Non-pigmented ciliary epithelial cell (primary cell): ENCODE results near the gene TOR1AIP1.
"Not testable (repeated sequence)": the region's sequence is repeated elsewhere in the genome, so short reads cannot be mapped to it uniquely, and the experiment has no call there.

Experiments
- DNase-seq: peaks from one replicate; pipeline ENCODE4 v3.0.0-alpha.2; 2010; ENCODE audit warnings: low read depth

The TOR1AIP1 gene, protein sequence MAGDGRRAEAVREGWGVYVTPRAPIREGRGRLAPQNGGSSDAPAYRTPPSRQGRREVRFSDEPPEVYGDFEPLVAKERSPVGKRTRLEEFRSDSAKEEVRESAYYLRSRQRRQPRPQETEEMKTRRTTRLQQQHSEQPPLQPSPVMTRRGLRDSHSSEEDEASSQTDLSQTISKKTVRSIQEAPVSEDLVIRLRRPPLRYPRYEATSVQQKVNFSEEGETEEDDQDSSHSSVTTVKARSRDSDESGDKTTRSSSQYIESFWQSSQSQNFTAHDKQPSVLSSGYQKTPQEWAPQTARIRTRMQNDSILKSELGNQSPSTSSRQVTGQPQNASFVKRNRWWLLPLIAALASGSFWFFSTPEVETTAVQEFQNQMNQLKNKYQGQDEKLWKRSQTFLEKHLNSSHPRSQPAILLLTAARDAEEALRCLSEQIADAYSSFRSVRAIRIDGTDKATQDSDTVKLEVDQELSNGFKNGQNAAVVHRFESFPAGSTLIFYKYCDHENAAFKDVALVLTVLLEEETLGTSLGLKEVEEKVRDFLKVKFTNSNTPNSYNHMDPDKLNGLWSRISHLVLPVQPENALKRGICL

GRCh38 chr1:179882253-179883039, at the start of gene TOR1AIP1:
Gene TOR1AIP1 (plus strand): TSS chr1:179882285. CDS start chr1:179882503, 218 bp downstream.
- DNase-seq, result peak; percentile 84

DNA sequence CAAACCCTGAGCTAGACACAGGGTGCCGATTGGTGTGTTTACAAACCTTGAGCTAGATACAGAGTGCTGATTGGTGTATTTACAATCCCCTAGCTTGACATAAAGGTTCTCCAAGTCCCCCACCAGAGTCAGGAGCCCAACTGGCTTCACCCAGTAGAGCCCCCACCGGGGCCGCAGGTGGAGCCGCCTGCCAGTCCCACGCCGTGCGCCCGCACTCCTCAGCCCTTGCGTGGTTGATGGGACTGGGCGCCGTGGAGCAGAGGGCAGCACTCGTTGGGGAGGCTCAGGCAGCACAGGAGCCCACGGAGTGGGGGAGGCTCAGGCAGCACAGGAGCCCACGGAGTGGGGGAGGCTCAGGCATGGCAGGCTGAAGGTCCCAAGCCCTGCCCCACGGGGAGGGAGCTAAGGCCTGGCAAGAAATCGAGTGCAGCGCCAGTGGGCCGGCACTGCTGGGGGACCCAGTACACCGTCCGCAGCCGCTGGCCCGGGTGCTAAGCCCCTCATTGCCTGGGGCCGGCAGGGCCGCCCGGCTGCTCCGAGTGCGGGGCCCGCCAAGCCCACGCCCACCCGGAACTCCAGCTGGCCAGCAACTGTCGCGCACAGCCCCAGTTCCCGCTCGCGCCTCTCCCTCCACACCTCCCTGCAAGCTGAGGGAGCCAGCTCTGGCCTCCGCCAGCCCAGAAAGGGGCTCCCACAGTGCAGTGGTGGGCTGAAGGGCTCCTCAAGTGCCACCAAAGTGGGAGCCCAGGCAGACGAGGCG, 45.2 kb upstream of the TOR1AIP1 start:
- DNase-seq, result not testable (repeated sequence)

DNA sequence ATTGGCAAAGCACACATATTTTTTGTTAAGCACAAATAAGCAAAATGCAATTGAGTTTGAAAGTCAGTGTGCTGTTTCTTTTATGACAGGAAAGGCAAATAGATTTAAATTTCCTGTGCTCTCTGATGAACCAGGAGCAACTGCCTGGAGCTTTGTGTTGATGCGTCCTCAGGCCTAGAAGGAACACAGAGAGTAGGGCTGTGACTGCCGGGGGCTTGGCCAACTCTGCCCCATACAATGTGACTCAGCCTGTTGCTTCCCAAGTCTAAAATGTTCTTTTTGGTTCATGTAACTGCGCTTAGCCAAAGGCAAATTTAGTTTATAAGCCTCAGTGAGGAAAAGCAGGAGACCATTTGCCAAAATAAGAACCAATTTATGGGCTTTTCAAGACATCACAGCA, 42.0 kb upstream of the TOR1AIP1 start:
- DNase-seq, result no peak

DNA sequence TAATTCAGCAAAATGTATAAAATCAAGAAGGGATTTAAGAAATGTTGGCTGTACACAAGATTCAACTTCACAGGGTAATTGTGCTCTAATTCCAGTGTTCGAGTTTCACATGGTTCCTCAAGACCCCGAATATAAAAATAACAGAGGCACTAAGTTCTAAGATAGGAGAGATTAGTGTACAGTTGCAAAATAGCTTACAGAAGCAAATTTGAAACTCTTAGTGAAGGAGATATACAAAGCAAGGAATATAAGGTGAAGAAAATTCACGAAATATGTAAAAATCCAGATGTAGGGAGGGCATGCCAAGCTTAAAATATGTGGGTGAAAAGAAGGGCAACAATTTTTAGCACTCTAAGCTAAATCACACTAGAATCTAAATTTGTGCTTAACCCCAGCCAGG, 33.9 kb upstream of the TOR1AIP1 start:
- DNase-seq, result no peak

DNA sequence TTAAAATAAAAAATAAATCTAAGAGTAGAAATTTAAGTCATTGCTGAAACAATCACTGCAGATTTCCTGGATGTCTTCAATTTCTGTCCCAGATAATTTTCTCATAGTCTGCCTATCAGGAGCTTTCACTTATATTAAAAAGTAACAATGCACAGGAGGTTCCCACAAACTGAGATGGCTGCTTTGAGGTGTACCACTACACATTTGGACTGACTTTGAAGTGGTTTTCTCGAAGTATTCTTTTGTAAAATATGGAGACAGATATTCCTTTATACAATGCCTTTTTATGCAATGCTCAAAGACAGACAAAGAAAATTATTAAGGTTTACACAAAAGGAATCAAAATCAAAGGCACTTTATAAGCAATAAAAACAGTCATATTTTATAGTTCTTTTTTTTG, 29.0 kb upstream of the TOR1AIP1 start:
- no peak for DNase-seq

GRCh38 chr1:179855831-179856230, 26.3 kb upstream of the TOR1AIP1 start:
- not testable (repeated sequence) for DNase-seq

DNA sequence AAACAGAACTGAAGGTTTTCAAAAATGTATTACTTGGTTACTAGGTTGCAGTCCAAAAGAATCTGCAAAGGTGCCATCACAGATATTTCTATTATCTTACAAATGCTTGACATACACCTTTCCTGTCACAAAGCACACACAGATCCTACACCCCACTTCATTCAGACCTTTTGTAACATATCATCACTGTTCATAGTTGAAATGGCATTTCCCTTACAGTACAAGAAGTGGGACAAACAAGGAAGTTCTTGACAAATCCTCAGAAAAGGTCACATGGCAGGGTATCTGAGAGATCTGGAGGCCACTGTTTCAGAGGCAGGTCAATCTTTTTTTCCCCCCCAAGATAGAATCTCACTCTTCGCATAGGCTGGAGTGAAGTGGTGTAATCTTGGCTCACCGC, 25.8 kb upstream of the TOR1AIP1 start:
- no peak for DNase-seq

DNA sequence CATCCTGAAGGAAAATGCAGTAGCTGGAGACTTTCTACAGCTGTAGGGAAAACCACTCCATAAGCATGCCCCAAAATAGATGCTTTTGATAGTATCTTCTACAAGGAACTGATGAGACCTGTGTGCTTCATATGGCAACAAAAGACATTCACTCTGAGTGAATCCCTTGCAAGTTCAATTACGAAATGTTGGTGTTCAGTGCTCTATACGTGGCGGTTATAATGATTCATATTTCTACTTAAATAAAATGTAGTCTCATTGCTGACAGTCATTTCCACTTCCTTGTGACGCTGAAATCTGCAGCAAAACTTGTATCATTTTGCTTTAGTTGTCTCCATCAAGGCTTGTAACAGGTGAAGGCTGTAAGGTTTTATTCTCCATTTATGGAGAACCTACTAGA, 25.1 kb upstream of the TOR1AIP1 start:
- no peak for DNase-seq

DNA sequence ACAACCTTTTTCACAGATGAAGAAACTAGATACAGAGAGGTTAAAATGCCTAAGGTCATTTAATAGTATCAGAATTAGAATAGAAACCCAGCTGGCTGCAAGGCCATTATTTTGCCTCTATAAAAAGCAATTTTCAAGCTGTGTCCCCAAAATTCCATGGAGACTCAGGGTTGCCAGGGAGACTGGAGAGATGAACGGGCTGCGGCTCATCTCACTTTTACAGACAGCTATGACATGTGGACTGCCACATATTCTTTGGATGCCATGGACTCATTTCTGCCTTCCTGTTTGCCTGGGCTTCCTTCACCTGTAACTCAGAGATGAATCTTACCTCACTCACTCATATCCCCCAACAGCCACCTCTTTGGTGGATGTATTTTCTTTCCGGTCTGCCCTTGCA, 21.4 kb upstream of the TOR1AIP1 start:
- DNase-seq, result no peak

- DNase-seq, result no peak
These were observed 16.7 kb upstream of the TOR1AIP1 start for GRCh38 chr1:179865377-179865776.

DNA sequence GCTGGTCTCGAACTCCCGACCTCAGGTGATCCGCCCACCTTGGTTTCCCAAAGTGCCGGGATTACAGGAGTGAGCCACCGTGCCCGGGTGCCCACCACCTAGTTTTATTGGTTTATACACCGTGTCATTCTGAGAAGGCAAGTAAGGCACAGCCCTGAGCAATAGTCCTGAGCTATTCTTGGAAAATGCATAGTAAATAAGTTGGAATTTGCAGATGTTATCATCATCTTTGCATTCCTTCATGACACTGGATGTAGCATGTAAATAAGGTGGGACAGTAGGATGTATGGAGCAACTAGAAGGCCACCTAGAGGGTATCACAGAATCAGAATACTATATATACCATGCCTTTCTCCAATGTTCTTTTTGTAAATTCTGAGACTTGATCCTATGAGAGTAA, 15.5 kb upstream of the TOR1AIP1 start:
- DNase-seq, result no peak

- DNase-seq, result no peak
These were observed 14.4 kb upstream of the TOR1AIP1 start for GRCh38 chr1:179867493-179868330.

DNA sequence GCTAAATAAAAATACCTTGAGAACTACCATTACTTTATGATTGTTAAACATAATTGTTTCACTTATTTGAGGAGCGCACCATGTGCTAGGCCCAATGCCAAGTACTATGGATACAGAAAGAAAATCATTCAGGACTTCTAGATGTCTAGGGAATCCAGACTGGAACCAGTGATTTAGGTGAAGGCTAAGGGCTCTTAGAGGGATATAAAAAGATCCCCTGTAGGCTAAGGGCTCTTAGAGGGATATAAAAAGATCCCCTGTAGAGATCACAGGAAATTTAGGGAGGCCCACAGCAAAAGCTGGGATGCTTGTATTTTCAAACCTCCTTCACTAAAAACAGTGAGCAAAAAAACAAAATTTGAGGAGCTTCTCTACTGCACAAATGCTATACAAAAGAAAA, 11.2 kb upstream of the TOR1AIP1 start:
- DNase-seq, result no peak

DNA sequence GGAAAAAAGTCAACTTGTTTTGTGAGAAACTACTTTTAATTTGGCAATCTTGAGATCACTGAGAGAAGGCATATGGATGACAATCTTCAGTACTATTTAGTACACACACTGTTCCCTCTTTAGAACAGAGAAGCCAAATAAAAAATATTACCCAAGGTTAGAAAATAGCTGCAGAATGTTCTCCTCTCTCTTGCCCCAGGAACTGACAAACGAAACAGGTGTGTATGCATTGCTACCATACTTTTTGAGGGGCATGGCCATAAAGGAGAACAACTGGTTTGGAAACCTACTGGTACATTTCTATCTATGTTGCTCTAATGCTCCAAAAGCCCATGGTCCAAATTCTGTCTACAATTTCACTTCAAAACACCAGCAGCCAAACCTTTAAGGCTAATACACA, 10.1 kb upstream of the TOR1AIP1 start:
- no peak for DNase-seq

DNA sequence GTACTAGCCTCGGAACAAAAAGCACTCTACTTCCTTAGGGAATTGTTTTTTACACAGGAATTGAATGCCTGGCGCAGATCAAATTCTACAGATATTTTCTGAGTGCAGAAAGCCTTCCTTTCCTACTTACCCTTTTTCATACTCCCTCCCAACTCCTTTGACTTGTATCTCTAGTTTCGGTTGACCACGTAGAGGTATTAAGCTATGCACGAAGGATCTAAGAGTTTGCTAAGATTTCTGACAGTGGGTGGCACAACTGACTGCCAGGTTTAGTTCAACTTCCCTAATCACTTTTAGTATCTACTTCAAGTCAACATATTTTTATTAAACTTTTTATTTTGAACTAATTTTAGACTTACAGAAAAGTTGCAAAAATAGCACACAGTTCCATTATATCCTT, 9.5 kb upstream of the TOR1AIP1 start:
- DNase-seq, result no peak

GRCh38 chr1:179873438-179873851, 8.6 kb upstream of the TOR1AIP1 start:
- no peak for DNase-seq

DNA sequence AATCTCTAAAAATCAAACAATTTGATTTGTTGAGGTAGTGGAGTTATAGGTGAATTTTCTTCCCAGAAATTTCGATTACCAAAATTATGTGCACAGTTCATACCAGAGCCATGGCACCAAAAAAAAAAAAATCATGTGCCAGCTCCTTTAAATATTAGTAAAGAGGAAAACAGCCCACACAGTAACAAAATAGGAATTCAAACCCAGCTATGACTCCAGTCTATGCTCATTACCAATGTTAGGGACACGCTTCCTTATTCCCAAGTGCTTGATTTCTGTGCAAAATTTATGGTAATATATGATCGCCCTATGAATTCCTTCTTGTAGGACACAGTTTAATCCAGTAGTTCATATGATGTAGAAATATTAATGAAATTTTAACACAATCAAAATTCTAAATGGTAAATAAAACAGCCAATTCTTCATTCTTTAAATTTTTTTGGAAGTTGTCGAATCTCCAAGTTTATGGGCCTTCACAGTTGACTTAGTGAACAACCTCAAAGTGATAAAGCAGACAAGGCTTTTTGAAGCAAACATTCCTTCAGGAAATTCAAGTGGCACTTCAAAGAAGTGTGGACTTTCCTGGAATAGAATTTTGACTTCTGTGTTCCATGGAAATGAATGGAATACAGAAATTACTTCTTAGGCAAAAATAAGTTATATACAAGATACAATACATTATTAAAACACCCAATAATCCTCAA, 6.3 kb upstream of the TOR1AIP1 start:
- no peak for DNase-seq

DNA sequence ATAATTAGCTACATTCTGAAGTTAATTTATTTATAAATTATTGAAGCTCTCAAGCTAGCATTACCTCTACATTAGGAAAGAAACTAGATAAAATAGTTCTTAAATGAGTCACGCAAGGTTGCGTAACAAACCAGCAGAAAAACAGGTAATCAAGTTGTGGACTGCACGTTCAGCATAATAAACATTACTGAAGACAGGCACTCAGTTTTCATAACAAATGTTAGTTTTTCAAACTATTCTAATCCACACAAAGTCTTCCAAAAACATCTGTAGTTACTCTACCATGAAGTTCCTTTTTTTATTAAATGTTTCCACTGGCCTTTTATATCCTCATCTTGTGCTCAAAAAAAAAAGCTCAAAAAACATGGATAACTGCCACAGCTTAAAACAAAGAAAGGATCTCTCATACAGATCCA, 5.8 kb upstream of the TOR1AIP1 start:
- DNase-seq, result no peak

GRCh38 chr1:179877586-179878265, 4.4 kb upstream of the TOR1AIP1 start, which contains the start of gene TOR1AIP2:
Gene TOR1AIP2 (minus strand): TSS chr1:179877803. CDS start chr1:179852665, 25,138 bp downstream.
- DNase-seq, result no peak

- DNase-seq, result no peak
These were observed 2.3 kb upstream of the TOR1AIP1 start for GRCh38 chr1:179879797-179880196.
